SJCRH30 (cell line): ENCODE measurements around the gene STRN4. TPM values are rescaled to one million over a fixed set of nuclear protein-coding genes. Genes with fewer than 3 reads are reported as not detected.

ENCODE experiments used
- DNase-seq, 2 experiments: peaks; one replicate each; pipeline ENCODE4 v3.0.0-alpha.2; 2015 to 2020
- H3K27ac ChIP-seq: fragments of 250-450 bp; sonication (Bioruptor Pico); 2 replicates; pipeline ENCODE4 v1.5.1; 2020; ENCODE audit warnings: mild to moderate bottlenecking, moderate library complexity
- H3K27me3 ChIP-seq: fragments of 250-450 bp; sonication (Bioruptor Pico); 2 replicates; pipeline ENCODE4 v1.5.1; 2020; ENCODE audit warnings: mild to moderate bottlenecking, moderate library complexity
- H3K36me3 ChIP-seq: fragments of 250-450 bp; sonication (Bioruptor Pico); 2 replicates; pipeline ENCODE4 v1.5.1; 2020; ENCODE audit warnings: mild to moderate bottlenecking, moderate library complexity
- H3K4me1 ChIP-seq: fragments of 250-450 bp; sonication (Bioruptor Pico); 2 replicates; pipeline ENCODE4 v1.5.1; 2020; ENCODE audit warnings: mild to moderate bottlenecking, moderate library complexity
- H3K4me3 ChIP-seq: fragments of 250-450 bp; sonication (Bioruptor Pico); 2 replicates; pipeline ENCODE4 v1.5.1; 2020; ENCODE audit warnings: mild to moderate bottlenecking, moderate library complexity
- H3K9me3 ChIP-seq: fragments of 250-450 bp; sonication (Bioruptor Pico); replicated peaks from 2 replicates; pipeline ENCODE4 v1.5.1; 2020; ENCODE audit warnings: mild to moderate bottlenecking, moderate library complexity
- total RNA-seq: library from RNA; depleted of rRNA; stranded (reverse); fragments of >200 nt; shearing (Covaris generic); gene quantifications from 2 replicates; pipeline ENCODE4 v1.2.3, GENCODE V29; 2014

STRN4 gene
- total RNA-seq, 1 experiment from 2014 or later: 80.6 TPM

DNA sequence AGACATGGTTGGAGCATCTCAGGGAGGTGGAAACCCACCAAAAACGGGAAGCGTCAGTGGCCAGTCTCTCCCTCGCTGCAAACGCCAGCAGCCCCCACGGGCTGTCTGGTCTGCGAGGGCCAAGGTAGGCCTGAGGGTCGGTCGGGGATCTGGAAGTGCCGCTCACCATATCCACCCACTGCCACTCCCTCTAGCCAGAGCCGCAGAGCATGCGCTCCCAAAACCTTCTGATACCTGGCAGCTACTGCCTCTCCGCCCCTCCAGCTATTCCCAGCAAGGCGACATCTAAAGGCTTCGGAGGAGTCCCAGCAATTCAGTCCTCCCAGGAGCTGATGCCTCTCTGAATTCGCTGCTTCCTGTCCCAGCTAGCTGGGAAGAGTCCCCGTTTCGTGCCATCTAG lies 4.8 kb downstream of the STRN4 start:
- Histone ChIP-seq H3K4me3 (no peak overlapping the region), H3K4me1 (peaks cover 3% of the 10 kb centered on the region; the same call in 1 of the 2 replicates), H3K9me3 (no peaks in the 10 kb centered on the region), H3K27ac (no peak overlapping the region), H3K36me3 (peaks cover 29% of the 10 kb centered on the region), H3K27me3 (no peaks in the 10 kb centered on the region)
- DNase-seq: no peak

DNA sequence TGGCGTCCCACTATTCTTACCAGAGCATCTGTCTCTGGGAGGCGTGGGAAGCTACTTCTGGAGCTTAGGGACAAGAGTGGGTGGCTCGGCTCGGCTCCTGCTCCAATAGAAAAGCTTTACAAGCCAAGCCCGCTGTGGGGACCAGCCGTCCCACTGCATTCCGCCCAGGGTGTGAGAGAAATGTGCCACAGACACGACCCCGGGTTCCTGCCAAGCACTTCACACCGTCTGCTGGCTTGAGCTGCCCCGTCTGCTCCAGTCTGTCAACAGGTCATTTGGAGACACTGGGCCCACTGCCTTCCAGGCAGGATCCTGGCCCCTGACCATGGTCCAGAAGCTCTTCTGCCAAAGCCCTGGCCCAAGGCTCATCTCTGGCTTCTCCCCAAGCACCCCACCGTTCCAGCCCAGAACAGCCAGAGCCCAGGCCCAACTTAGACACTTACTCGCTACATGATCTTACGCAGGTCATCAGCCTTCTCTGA lies 6.9 kb downstream of the STRN4 start:
- Histone ChIP-seq H3K9me3 (no peaks in the 10 kb centered on the region), H3K36me3 (peaks cover 45% of the 10 kb centered on the region), H3K27ac (no peak overlapping the region), H3K4me1 (no peaks in the 10 kb centered on the region; the same call in 1 of the 2 replicates), H3K27me3 (no peaks in the 10 kb centered on the region), H3K4me3 (no peak overlapping the region)
- no peak for DNase-seq

DNA sequence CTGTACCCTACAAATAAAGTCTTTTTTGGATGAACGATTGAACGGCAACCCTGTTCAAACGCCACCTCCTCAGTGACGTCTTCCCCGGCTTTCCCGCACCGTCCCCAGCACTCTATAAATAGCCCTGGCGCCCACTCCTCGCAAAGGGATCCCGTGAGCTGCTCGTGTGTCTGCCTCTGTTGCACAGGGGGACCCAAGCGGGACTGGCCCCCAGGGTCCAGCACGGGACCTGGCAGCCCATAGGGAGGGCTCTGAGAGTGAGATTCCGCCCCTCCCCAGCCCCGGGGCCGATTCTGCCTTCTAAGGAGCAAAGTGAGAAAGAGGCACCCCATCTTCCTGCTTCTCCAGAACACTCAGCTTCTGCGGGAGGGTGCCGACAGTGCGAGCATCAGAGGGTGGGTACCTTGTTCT lies 8.5 kb downstream of the STRN4 start:
- peaks cover 50% of the 10 kb centered on the region for H3K36me3 ChIP-seq
- H3K9me3 ChIP-seq: no peaks in the 10 kb centered on the region
- no peaks in the 10 kb centered on the region for H3K27me3 ChIP-seq
- no peak for DNase-seq
- H3K4me1 ChIP-seq: no peaks in the 10 kb centered on the region
- no peak overlapping the region for H3K27ac ChIP-seq
- H3K4me3 ChIP-seq: no peak overlapping the region

DNA sequence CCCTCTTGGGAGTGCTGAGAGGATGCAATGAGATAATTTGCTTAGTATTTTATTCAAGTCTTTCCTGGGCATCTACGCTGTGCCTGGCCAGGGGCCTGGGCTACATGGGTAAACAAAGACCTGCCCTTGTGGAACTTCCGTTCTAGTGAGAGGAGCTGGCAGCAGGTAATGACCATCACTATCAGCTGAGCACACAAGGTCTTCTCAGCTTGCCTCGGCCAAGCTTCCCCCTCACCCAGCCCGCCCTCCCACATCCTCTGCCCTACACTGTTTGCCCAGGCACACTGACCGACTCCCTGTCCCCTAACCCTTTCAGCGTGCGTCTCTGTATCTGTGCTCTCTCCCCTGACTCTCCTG lies 9.0 kb downstream of the STRN4 start:
- DNase-seq: no peak
- Histone ChIP-seq H3K27ac (no peak overlapping the region), H3K4me3 (no peak overlapping the region), H3K4me1 (no peaks in the 10 kb centered on the region), H3K9me3 (no peaks in the 10 kb centered on the region), H3K36me3 (peaks cover 47% of the 10 kb centered on the region), H3K27me3 (no peaks in the 10 kb centered on the region)

DNA sequence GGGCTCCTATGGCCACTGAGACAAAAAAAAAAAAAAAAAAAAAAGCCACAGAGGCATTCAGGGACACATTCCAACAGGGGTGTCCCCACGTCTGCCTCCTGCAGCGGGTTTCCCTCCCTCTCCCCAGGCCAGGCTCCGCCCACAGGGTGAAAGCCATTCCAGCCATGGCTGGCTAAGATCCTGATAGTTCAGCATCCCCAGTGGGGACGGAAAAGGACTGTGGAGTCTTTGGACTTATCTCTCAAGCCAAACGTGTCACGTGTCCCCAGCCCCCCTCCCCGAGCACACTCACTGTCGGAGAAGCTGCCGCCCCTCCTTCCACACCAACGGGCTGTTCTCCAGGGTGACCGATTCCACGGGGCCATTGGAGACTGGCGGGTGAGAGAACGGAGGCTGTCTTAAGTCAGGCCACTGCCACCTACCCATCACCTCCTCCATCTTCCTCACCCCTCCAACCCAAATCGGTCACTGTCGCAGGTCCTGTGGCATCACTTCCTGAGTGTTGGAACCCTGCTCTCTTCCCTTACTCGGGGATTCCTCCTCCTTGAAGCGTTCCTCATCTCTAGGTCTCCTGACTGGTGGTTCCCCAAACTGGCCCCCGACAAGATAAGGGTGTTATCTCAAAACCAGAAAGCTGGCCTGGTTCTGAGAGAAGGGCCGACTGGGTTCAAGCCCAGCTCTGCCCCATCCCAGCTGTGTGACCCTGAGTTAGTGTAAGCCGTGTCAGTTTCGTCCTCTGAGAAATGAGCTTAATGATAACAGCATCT lies 9.5 kb downstream of the STRN4 start:
- no peak for DNase-seq
- Histone ChIP-seq H3K36me3 (peaks cover 45% of the 10 kb centered on the region), H3K27ac (no peak overlapping the region)

DNA sequence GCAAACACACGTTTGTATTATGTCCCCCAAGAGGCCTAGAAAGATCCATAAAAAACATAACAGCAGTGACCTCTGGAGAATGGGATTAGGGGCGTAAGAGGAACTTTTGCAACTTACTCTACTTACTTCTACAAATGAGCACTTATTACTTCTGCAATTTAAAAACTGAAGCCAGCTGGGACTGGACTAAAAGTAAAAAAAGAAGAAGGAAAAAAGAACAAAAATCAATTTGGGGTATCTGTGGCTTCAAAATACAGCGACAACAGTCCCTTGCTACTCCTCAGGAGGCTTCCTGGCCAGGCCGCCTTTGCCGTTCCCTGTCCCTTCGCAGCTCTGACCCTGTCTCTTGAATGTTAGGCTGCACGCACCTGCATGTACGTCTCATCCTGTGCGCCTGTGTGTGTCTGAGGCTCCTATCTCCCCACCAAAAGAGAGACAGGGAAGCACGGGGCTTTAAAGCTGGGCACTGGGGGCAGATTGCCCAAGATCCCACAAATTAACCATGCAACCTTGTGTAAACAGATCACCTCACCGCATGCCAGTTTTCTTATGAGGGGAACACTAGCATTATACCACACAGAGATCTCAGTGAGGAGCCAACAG lies 12.5 kb downstream of the STRN4 start:
- no peak for DNase-seq
- Histone ChIP-seq H3K9me3 (no peaks in the 10 kb centered on the region), H3K27me3 (no peaks in the 10 kb centered on the region), H3K4me1 (no peaks in the 10 kb centered on the region), H3K36me3 (peaks cover 58% of the 10 kb centered on the region), H3K4me3 (no peak overlapping the region), H3K27ac (no peak overlapping the region)

More for the DNA sequence above, 9.5 kb downstream of the STRN4 start:
- no peaks in the 10 kb centered on the region for H3K9me3 ChIP-seq
- no peaks in the 10 kb centered on the region for H3K4me1 ChIP-seq
- no peaks in the 10 kb centered on the region for H3K27me3 ChIP-seq
- no peak overlapping the region for H3K4me3 ChIP-seq

DNA sequence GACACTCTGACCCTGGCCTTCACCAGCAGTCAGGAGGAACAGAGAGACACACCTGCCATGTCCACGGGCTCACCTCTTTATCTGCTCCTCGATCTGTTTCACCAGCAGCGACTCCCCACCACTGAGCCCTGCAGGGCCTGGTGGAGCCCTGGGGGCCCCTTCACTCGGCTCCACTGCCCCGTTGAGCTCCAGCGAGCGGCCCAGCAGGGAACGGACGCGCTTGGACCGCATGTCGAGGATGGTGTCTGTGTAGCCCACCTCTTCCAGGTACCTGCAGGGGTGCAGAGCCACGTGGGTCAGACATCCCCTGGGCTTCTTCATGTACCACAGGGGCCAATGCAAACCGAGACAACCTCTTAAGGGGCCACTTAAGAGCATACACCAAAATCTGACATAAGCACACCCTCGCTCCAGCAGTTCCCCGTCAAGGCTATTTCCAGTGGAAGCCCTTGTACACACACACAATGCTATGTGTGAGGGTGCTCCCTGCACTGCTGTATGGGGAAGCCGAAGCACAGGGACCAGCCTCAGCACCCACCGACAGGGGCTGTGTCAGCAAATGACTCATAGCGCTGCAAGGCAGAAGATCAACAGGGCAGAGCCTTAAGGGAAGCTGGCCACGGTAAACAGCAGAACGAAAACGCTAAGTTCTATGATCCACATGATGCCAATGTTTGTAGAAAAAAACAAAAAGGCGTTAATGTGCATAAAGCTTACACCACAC lies 13.1 kb downstream of the STRN4 start:
- Histone ChIP-seq H3K4me1 (no peaks in the 10 kb centered on the region), H3K36me3 (peaks cover 65% of the 10 kb centered on the region), H3K27ac (no peak overlapping the region), H3K4me3 (no peak overlapping the region), H3K27me3 (no peaks in the 10 kb centered on the region), H3K9me3 (no peaks in the 10 kb centered on the region)
- no peak for DNase-seq

DNA sequence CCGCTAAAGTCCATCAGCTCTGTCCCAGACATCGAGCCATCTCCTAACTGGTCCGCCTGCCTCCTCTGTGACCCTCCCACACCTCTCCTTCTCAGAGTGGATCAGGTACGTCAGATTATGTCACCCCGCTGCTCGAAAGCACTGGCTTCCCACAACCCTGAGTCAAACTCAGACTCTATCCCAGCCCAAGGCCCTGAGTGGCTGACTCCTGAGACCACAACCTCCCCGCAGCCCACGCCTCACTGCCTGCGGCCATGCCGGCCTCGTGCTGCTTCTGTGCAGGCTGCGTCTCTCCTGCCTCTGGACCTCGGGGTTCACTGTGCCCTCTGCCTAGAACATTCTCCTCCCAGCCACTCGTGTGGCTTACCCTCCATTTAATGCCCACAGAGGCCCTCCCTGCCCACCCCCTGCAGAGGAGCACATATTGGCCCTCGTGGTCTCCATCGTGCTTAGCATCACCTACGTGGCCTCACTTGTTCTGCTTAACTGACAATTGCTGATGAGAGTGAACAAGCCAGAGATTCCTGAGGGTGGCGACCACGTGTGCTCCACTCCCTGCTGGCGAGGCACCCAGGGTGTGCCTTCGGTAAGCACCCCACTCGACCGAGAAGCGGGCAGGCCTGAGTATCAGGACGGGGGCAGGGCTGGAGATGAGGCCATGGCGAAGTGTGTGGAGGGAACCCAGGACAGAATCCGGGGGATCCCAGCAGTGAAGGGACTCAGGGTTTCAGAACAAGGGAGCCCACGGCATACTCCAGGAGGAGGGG lies 13.9 kb downstream of the STRN4 start:
- Histone ChIP-seq H3K27me3 (no peaks in the 10 kb centered on the region), H3K9me3 (no peaks in the 10 kb centered on the region), H3K27ac (no peak overlapping the region), H3K4me1 (no peaks in the 10 kb centered on the region), H3K4me3 (no peak overlapping the region), H3K36me3 (peaks cover 68% of the 10 kb centered on the region)
- DNase-seq: no peak

DNA sequence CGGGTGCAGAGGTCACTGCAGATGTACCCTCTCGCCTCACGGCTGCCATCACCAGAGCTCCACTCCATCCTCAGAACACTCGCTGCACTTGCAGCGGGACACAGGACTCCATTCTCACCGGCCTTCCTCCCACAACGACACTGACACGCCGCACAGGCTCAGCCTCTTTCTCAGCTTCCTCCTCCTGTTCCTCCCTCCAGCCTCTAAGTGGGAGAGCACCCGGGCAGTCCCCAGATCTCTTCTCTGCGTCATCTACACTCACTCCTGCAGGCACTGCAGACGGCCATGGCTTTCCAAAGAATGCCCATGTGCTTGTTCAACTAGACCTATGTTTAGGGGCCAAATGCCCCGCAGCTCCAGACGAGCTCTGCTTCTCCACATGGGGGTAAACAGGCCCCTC lies 14.7 kb downstream of the STRN4 start:
- Histone ChIP-seq H3K27ac (no peak overlapping the region), H3K4me1 (no peaks in the 10 kb centered on the region), H3K4me3 (no peak overlapping the region), H3K9me3 (no peaks in the 10 kb centered on the region), H3K36me3 (peaks cover 69% of the 10 kb centered on the region), H3K27me3 (no peaks in the 10 kb centered on the region)
- no peak for DNase-seq

DNA sequence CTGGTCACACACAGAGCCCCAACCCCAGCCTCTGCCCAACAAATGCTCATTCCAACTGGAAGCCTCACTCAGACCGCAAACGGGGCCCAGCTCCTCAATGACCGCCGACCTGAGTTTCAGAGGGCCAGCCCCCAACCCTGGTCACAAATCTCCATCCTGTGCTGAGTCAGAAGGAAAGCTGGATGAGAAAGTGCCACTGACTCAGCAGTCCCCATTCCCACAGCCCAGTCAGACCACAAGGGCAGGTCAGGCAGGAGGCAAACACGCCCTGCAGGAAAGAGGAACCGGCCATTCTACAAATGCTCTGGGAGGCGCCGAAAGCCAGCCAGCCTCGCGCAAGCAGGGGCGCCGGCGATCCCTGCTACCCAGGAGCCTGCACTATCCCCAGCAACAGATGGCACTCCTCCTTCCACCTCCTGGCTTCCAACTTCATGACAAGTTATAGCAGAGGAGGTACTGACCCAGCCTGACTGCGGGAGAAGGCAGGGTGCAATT lies 15.2 kb downstream of the STRN4 start:
- Histone ChIP-seq H3K4me3 (no peak overlapping the region), H3K27ac (no peak overlapping the region), H3K27me3 (no peaks in the 10 kb centered on the region), H3K4me1 (no peaks in the 10 kb centered on the region), H3K9me3 (no peaks in the 10 kb centered on the region), H3K36me3 (peaks cover 68% of the 10 kb centered on the region)
- no peak for DNase-seq

DNA sequence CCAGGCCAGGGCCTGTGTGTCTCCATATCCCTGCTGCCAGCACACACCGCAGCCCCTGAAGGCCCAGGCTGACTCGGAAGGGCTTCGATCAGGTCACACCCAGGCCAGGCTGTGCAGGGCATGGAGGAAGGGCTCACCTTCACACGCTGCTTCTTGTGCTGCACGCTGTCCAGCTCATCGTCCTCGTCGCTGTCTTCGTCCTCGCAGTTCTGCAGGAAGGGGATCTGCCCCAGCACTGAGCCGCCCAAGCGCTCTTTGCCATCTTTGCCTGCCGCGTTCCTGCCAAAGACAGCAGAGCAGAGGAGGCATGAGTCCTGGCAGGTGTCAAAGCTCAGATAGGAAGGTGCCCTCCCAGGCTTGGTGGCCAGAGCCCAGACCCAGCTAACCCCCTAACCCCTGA lies 15.7 kb downstream of the STRN4 start:
- no peak overlapping the region for H3K4me3 ChIP-seq
- peaks cover 68% of the 10 kb centered on the region for H3K36me3 ChIP-seq
- no peaks in the 10 kb centered on the region for H3K27me3 ChIP-seq
- no peaks in the 10 kb centered on the region for H3K9me3 ChIP-seq
- no peaks in the 10 kb centered on the region for H3K4me1 ChIP-seq
- DNase-seq: no peak
- no peak overlapping the region for H3K27ac ChIP-seq

DNA sequence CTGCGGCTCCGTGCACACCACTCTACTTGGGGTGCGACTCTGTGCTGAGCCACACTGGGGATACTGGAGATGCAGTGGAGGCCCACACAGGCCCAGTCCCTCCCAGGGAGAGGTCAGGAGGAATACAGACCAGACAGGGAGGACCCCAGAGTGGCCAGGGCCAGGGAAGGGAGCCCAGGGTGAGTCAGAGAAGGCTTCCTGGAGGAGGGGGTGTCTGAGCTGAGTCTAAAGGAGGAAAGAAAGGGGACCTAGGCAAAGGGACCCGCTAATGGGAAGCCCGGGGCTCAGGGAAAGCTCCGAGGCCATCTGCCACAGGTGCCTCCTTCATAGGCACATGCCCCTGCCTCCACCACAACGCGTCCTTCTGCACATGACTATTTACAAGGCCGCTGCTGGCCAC lies 16.1 kb downstream of the STRN4 start:
- H3K36me3 ChIP-seq: peaks cover 64% of the 10 kb centered on the region
- DNase-seq: no peak
- H3K4me1 ChIP-seq: no peaks in the 10 kb centered on the region
- H3K27ac ChIP-seq: no peak overlapping the region
- H3K4me3 ChIP-seq: no peak overlapping the region
- no peaks in the 10 kb centered on the region for H3K27me3 ChIP-seq
- no peaks in the 10 kb centered on the region for H3K9me3 ChIP-seq

DNA sequence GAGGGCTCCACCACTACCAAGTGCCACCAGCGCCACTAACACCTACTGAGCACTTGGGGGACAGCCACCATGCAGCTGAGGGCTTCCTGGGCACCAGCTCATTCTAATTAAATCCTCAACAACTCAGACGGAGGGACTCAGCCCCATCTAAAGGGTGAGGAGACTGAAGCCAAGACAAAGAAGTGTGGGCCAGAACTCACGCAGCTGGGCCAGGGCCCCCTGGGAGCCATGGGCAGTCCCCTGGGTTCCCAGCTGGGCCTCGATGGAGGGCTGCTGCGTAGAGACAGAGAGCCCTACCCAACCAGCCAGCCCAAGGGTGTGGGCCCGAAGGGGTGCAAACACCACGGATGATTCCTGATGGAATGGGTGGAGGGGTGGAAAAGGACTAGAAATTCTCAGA lies 16.6 kb downstream of the STRN4 start:
- peaks cover 62% of the 10 kb centered on the region for H3K36me3 ChIP-seq
- DNase-seq: no peak
- no peak overlapping the region for H3K27ac ChIP-seq
- H3K9me3 ChIP-seq: no peaks in the 10 kb centered on the region
- H3K27me3 ChIP-seq: no peaks in the 10 kb centered on the region
- H3K4me1 ChIP-seq: no peaks in the 10 kb centered on the region
- no peak overlapping the region for H3K4me3 ChIP-seq

DNA sequence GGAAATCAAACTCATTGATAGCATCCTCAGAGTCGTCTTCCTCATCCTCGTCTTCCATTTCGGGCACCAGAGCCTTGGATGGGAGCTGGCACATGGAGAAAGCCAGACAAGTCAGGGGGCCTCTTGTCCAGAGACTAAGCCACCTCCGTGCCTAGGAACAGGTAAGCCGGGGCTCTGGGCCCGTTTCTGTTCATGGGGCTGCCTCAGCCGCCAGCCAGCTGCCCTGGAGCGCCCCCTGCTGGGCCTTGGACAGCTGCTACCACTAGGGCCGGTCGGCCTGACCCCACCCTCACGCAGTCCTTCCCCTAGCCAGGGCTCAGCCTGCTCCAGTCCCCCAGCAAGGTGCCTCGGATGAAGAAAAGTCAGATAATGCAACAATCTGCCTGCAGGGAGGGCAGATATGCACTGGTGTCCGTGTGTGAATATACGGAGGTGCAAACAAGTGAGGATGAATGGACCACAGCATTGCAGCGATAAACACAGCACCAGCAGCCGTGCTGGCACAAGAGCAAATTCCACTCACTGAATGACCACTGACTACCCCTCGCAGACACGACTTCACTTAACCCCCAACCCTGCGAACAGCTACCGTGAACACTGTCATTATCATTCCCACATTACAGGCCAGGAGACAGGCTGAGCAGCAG lies 17.4 kb downstream of the STRN4 start:
- H3K4me3 ChIP-seq: no peak overlapping the region
- H3K4me1 ChIP-seq: no peaks in the 10 kb centered on the region
- peaks cover 62% of the 10 kb centered on the region for H3K36me3 ChIP-seq
- no peaks in the 10 kb centered on the region for H3K9me3 ChIP-seq
- no peaks in the 10 kb centered on the region for H3K27me3 ChIP-seq
- DNase-seq: peak; percentile 38 to 56
- H3K27ac ChIP-seq: no peak overlapping the region
